Measurements from ENCODE around the gene SGMS1.
A peak's percentile ranks its signal among the peaks of the same experiment; 100 is the strongest.

The SGMS1 gene

DNA sequence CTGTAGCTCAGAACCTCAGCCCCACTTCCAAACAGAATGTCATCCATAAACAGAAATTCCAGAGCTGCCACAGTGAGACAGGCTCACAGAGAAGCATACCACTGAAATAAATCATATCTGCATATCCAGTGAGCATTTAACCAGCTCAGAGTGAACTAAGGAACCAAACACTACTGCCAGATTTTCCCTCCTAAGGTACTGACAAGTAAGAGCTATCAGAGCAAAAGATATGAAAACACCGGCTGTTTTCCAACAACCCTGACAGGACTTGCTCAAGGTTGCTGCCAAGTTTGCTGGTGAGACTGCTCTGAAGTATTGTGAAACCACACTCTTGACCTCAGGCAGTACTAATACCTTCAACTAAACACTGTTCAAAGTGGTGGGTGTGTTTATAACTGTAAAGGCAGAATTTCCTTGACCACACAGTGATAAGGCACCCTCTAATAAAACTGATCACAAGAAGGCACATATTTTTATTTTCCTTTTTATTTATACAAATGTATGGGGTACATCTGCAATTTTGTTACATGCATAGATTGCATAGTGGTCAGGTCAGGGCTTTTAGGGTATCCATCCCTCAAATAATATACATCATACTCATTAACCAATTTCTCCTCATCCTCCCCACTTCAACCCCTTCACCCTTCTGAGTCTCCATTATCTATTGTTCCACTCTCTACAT is 18.3 kb downstream of the SGMS1 start:
- Mint-ChIP-seq H3K4me3 (peak overlapping the region; percentile 42), H3K9me3 (ENCODE audit: low read depth) (no peaks in the 10 kb centered on the region), H3K36me3 (peaks cover 3% of the 10 kb centered on the region), H3K27me3 (no peaks in the 10 kb centered on the region), H3K27ac (peak overlapping the region; percentile 73), H3K4me1 (ENCODE audit: low read depth) (peaks cover 85% of the 10 kb centered on the region)

DNA sequence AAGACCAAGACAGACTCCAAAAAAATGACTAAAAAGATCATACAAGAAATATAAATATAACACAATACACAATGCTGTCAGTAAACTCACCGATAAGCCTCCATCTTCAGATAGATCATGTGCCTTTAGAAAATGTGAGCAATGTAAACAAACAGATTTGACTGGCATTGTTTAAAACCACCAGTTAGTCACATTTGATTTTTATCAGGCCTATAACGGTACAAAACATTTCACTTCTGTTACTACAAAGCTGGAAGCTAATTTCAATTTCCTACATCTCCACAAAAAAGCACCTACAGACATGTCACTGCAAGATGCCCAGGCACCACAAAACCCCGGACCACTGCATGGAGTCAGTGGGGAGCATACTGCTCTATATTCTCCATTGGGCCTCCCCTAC is 18.9 kb downstream of the SGMS1 start:
- no peaks in the 10 kb centered on the region for H3K9me3 Mint-ChIP-seq (ENCODE audit: low read depth)
- H3K36me3 Mint-ChIP-seq: peaks cover 3% of the 10 kb centered on the region
- peak overlapping the region; percentile 73 for H3K27ac Mint-ChIP-seq
- no peaks in the 10 kb centered on the region for H3K27me3 Mint-ChIP-seq
- H3K4me3 Mint-ChIP-seq: peak overlapping the region; percentile 42
- peaks cover 85% of the 10 kb centered on the region for H3K4me1 Mint-ChIP-seq (ENCODE audit: low read depth)

DNA sequence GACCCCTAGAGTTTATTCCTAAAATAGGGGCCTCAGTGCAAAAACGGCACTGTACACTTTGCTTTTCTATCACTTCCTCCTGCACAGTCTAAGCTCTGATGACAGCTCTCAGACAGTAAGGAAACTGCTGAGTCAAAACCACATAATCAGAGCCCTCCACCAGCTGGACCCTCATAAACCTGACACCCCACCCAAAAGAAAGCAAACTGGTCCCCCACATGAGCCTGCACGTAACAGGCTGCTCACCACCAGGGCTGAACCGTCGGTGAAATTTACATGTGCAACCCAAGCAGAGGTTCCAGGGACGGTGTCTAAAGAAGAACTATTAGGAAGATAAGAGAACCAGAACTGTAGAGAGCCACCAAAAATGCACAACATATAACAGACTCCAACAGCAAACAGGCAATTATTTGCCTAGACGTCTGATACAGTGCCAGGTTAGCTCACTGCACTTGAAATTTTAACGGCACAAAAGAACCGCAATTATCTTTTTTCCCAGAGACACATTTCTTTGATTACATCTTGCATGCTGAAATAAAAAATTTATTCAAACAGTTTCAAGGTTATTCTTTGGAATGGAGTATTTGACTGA is 19.6 kb downstream of the SGMS1 start:
- H3K27me3 Mint-ChIP-seq: no peaks in the 10 kb centered on the region
- H3K4me1 Mint-ChIP-seq (ENCODE audit: low read depth): peaks cover 80% of the 10 kb centered on the region
- H3K9me3 Mint-ChIP-seq (ENCODE audit: low read depth): no peaks in the 10 kb centered on the region
- H3K36me3 Mint-ChIP-seq: peaks cover 3% of the 10 kb centered on the region
- peak overlapping the region; percentile 65 for H3K4me3 Mint-ChIP-seq
- H3K27ac Mint-ChIP-seq: peak overlapping the region; percentile 73

DNA sequence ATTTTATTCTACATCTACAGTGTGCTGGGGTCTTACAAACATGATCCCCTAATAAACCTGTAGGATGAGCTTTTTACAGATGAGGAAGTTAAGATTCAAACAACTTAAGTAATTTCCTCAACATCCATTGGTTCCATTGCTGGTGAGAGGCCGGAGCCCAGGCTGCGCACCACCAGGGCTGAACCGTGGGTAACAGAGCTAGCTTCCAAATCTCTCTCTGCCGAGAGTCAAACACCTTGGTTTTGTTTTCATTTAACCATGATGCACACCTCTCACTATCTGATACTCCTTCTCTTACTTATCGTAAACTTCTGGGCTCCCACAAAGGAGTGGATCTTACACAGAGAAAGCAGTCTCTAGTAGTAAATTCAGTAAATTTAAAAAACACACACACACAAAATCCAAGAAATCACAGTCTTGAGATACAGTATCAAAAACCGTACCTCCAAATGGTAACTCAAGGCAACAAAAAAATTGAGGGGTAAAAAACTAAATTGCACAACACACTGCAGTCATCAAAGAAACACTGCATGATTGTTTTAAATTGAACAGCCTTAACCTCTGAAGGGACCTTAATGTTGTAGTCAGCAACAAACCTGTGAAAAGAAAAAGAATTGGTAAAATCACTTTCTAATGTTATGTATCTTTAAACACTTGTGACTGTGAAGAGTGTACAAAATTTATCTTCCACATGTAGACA is 20.5 kb downstream of the SGMS1 start:
- H3K27ac Mint-ChIP-seq: no peak overlapping the region
- no peak overlapping the region for H3K4me3 Mint-ChIP-seq
- no peaks in the 10 kb centered on the region for H3K27me3 Mint-ChIP-seq
- peaks cover 6% of the 10 kb centered on the region for H3K36me3 Mint-ChIP-seq
- H3K4me1 Mint-ChIP-seq (ENCODE audit: low read depth): peaks cover 80% of the 10 kb centered on the region
- no peaks in the 10 kb centered on the region for H3K9me3 Mint-ChIP-seq (ENCODE audit: low read depth)

DNA sequence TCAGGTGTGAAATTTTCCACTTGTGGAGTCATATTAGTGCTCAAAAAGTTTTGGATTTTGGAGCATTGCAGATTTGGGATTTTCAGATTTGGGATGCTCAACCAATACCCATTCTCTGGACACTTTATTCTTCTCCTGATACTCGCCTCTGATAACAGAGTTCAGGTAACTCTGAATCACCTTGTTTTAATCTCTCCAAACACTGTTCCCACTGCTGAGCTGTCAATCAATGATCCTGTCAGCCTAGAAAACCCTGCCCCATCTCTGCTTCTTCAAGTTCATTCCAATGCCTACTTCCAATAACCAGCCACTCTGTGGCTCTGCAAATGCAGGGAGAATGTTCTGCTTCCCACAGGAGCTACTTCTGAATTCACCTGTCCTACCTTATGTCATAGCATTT is 21.8 kb downstream of the SGMS1 start:
- Mint-ChIP-seq H3K9me3 (ENCODE audit: low read depth) (no peaks in the 10 kb centered on the region), H3K36me3 (peaks cover 6% of the 10 kb centered on the region), H3K27me3 (no peaks in the 10 kb centered on the region), H3K4me3 (no peak overlapping the region), H3K4me1 (ENCODE audit: low read depth) (peaks cover 72% of the 10 kb centered on the region), H3K27ac (no peak overlapping the region)

DNA sequence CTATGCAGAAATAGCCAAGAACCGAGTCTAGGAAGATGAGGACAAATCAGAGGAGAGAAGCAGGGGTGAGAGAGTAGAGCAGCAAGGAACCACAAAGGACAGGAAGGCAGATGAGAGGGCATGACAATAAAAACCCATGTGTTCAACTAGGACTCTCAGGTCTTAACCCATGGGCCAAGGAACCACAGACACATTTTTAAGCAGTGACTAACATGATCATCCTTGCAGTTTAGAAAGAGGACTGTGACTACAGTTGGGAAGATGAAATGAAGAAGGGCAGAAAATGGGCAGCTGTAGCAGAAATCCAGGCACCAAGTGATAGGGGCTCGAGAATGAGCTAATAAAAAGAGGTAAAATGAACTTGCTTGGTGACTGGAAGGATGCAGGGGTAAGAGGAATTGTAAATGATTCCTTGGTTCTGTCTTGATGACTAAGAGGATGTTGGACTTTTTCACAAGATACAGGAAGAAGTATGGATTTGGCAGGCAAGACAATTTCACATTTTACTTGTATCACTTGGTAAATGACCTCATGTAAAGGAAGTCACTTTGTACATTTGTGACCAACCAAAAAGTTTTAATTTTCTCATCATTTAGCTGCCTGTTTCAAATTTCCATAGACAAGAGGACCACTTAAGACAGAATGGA is 22.8 kb downstream of the SGMS1 start:
- Mint-ChIP-seq H3K9me3 (ENCODE audit: low read depth) (no peaks in the 10 kb centered on the region), H3K4me3 (no peak overlapping the region), H3K36me3 (peaks cover 6% of the 10 kb centered on the region), H3K27me3 (no peaks in the 10 kb centered on the region), H3K27ac (peak overlapping the region; percentile 37), H3K4me1 (ENCODE audit: low read depth) (peaks cover 69% of the 10 kb centered on the region)

DNA sequence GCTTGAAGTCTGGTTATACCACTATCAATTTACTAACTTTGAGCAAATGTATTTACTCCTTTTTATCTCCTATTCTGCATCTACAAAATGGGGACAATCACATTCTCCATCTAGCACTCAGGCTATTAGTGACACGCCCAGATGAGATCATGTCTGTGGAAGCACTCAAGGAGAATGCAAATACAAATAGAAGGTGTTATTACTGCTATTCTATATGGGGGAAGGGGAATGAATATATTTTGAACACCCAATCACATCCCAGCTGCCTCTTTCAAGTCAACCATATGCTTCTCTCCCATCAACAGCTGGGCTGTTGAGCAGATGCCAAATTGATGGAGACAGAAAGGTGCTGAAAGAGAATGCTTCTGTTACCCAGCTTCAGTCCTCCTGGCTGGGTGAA is 23.5 kb downstream of the SGMS1 start:
- Mint-ChIP-seq H3K9me3 (ENCODE audit: low read depth) (no peaks in the 10 kb centered on the region), H3K27ac (no peak overlapping the region), H3K36me3 (peaks cover 6% of the 10 kb centered on the region), H3K4me1 (ENCODE audit: low read depth) (peaks cover 62% of the 10 kb centered on the region), H3K4me3 (no peak overlapping the region), H3K27me3 (no peaks in the 10 kb centered on the region)

DNA sequence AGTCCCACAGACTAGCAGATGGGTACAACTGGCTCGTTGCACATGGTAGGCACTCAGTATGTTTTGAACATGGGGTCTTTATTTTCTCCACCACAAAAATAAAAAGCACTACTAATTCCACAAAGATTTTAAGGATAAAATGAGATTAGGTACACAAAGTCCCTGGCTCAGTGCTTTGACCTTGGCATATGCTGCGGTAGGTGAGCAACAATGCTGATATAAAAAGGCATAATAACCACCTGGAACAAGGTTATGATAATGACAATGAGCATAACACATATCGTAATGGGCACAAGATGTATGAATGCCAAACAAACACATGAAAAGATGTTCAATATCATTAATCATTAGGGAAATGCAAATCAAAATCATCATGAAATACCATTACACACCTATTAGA is 26.9 kb downstream of the SGMS1 start:
- Mint-ChIP-seq H3K27me3 (no peaks in the 10 kb centered on the region), H3K9me3 (ENCODE audit: low read depth) (no peaks in the 10 kb centered on the region), H3K27ac (no peak overlapping the region), H3K4me1 (ENCODE audit: low read depth) (peaks cover 38% of the 10 kb centered on the region), H3K4me3 (no peak overlapping the region), H3K36me3 (peaks cover 6% of the 10 kb centered on the region)

DNA sequence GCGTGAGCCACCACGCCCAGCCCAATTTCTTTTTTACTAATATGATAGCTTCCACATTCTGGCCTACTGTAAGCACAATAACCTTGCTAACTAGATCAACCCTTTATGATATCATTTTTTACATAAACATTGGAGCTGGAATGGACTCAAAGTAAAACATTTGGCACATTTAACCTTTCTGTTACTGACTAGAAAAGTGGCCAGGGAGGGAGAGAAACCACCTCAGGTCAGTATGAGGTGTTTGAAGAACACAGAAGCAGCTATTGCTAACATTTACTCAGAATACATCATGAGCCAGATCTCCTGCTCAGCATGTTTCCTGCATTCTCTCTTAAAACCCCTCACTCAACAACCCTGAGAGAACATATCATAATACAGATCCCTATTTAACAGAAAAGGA is 27.3 kb downstream of the SGMS1 start:
- H3K27ac Mint-ChIP-seq: no peak overlapping the region
- peaks cover 6% of the 10 kb centered on the region for H3K36me3 Mint-ChIP-seq
- H3K4me1 Mint-ChIP-seq (ENCODE audit: low read depth): peaks cover 36% of the 10 kb centered on the region
- no peaks in the 10 kb centered on the region for H3K27me3 Mint-ChIP-seq
- H3K9me3 Mint-ChIP-seq (ENCODE audit: low read depth): no peaks in the 10 kb centered on the region
- H3K4me3 Mint-ChIP-seq: no peak overlapping the region

DNA sequence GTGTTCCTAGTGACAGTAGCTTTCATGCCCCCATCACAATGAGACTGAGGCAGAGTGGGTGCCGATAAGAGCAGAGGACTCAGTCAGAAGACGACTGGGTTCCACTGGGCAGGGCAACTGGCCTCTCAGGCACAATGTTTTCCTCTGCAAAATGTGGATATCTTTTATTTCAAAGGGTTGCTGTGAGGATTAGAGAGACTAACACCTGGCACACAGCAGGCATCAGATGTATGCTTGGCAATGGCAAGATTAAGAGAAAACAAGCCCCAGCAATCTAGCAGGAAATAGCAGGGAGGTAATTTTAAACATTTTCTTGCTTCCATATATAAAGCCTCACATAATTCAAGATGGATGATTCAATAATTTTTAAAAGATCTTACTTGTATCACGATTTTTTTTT is 28.0 kb downstream of the SGMS1 start:
- peaks cover 6% of the 10 kb centered on the region for H3K36me3 Mint-ChIP-seq
- peaks cover 32% of the 10 kb centered on the region for H3K4me1 Mint-ChIP-seq (ENCODE audit: low read depth)
- H3K27me3 Mint-ChIP-seq: no peaks in the 10 kb centered on the region
- no peaks in the 10 kb centered on the region for H3K9me3 Mint-ChIP-seq (ENCODE audit: low read depth)
- no peak overlapping the region for H3K4me3 Mint-ChIP-seq
- no peak overlapping the region for H3K27ac Mint-ChIP-seq

DNA sequence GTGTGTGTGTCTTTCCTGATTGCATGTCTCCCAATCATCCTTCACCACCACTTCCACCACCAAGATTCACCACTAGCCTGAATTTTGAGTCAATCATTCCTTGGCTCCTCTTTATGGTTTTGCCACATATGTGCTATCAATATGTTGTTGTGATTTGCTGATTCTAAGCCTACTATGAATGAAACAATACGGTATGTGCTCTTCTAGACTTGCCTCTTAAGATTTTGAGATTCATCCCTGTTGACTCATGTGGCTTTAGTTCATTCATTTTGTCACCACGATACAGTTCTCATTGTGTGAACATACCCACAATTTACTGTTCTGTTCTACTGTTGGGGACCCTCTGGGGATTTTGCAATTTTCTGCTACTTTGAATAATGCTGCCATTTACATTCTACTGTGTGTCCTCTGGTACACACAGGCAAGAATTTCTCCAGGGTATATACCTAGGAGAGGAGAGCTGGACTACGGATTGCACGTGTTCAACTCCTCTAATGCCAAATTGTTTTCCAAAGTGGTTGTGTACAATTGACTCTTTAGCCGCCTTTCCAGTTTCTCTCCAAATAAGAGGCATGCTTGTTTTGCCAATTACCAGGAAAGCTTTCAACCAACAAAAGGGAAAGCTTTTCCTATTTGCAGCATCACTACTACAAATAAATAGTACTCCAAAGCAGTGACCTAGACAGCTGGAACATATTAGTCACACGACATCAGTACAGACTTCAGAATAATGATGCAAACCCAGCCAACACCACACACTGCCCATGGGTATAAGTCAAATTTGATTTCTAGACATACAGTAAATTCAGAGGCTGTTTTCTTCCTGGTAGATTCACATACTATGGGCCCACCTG is 30.0 kb downstream of the SGMS1 start:
- Mint-ChIP-seq H3K27me3 (no peaks in the 10 kb centered on the region), H3K4me3 (no peak overlapping the region), H3K36me3 (peaks cover 11% of the 10 kb centered on the region), H3K4me1 (ENCODE audit: low read depth) (peaks cover 20% of the 10 kb centered on the region), H3K9me3 (ENCODE audit: low read depth) (no peaks in the 10 kb centered on the region), H3K27ac (no peak overlapping the region)

DNA sequence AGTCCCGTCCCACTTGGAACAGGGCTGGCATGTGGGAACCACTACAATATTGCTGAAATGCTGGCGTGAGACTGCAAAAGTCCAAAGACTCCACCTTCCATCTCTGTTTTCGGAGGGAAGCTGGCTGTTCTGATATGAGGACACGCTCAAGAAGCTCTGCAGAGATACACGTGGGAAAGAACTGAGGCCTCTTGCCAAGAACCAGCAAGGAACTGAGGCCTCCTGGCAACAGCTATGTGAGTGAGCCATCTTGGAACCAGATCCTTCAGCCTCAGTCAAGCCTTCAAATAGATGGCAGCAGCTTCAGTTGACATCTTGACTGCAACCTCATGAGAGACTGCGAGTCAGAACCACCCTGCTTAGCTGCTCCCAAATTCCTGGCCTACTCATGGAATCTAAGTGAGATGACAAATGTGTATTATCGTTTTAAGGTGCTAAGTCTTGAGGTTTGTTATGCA is 30.8 kb downstream of the SGMS1 start:
- no peaks in the 10 kb centered on the region for H3K9me3 Mint-ChIP-seq (ENCODE audit: low read depth)
- H3K36me3 Mint-ChIP-seq: peaks cover 12% of the 10 kb centered on the region
- H3K27me3 Mint-ChIP-seq: no peaks in the 10 kb centered on the region
- H3K4me3 Mint-ChIP-seq: no peak overlapping the region
- peaks cover 16% of the 10 kb centered on the region for H3K4me1 Mint-ChIP-seq (ENCODE audit: low read depth)
- no peak overlapping the region for H3K27ac Mint-ChIP-seq

DNA sequence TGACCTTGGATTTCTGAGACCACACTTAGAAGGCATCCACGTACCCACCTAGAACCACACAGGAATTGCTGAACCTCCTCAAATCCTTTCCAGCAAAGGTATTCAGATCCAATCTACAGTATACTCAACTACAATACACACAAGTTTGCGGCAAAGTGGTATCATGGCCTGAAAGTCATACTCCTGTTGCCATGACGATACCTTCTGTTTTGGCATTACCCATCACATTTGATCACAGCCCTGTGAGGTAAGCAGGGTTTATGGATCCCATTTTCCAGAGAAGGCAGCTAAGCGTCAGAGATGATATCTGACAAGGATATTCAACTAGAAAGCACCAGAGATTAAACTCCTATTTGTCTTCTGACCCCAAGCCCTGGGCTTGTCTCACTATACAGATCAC is 32.8 kb downstream of the SGMS1 start:
- no peaks in the 10 kb centered on the region for H3K9me3 Mint-ChIP-seq (ENCODE audit: low read depth)
- peaks cover 20% of the 10 kb centered on the region for H3K36me3 Mint-ChIP-seq
- peaks cover 12% of the 10 kb centered on the region for H3K4me1 Mint-ChIP-seq (ENCODE audit: low read depth)
- no peaks in the 10 kb centered on the region for H3K27me3 Mint-ChIP-seq
- H3K4me3 Mint-ChIP-seq: no peak overlapping the region
- no peak overlapping the region for H3K27ac Mint-ChIP-seq

DNA sequence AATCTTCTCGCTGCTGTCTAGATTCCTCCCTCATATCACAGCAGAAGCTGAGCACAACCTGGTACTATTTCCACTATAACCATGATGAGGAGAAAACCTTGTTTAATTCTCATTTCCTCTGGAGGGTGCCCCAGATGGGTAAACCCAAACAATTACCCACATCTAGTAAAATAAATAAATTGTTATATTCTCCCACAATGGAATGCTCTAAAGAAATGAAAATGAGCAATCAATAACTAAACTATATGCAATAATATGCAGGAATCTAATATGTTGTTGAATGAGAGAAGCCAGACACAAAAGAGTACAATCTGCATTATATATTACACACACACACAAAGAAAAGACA is 37.0 kb downstream of the SGMS1 start:
- H3K36me3 Mint-ChIP-seq: peaks cover 21% of the 10 kb centered on the region
- H3K9me3 Mint-ChIP-seq (ENCODE audit: low read depth): no peaks in the 10 kb centered on the region
- H3K27ac Mint-ChIP-seq: no peak overlapping the region
- H3K27me3 Mint-ChIP-seq: no peaks in the 10 kb centered on the region
- H3K4me3 Mint-ChIP-seq: no peak overlapping the region
- peaks cover 33% of the 10 kb centered on the region for H3K4me1 Mint-ChIP-seq (ENCODE audit: low read depth)
